Osteoblast (primary cell): ENCODE data around the gene HINT3. TPM values are rescaled to one million over a fixed set of nuclear protein-coding genes. Genes with fewer than 3 reads are reported as not detected.

Experiments used
- DNase-seq: peaks from one replicate; pipeline ENCODE4 v3.0.0; 2011; ENCODE audit warnings: low spot score, mixed read lengths; ENCODE audit not compliant: insufficient read length; ENCODE audit errors: missing footprints
- H2AFZ ChIP-seq: 2 replicates; pipeline ENCODE4 v1.6.0; 2011; ENCODE audit warnings: mild to moderate bottlenecking, low read length
- H3K27ac ChIP-seq: 2 replicates; pipeline ENCODE4 v1.5.1; 2011; ENCODE audit warnings: mild to moderate bottlenecking, low read depth, low read length, moderate library complexity
- H3K27me3 ChIP-seq: 2 replicates; pipeline ENCODE4 v1.6.0; 2012; ENCODE audit warnings: mild to moderate bottlenecking, control low read depth, inconsistent platforms, low read length, moderate library complexity; ENCODE audit not compliant: insufficient read depth
- H3K36me3 ChIP-seq: 2 replicates; pipeline ENCODE4 v1.5.1; 2011; ENCODE audit warnings: mild to moderate bottlenecking, low read length, control low read depth, moderate library complexity; ENCODE audit not compliant: insufficient read depth
- H3K4me1 ChIP-seq: 2 replicates; pipeline ENCODE4 v1.5.1; 2011; ENCODE audit warnings: mild to moderate bottlenecking, low read length, control low read depth, moderate library complexity; ENCODE audit not compliant: insufficient read depth
- H3K4me2 ChIP-seq: 2 replicates; pipeline ENCODE4 v1.6.0; 2011; ENCODE audit warnings: mild to moderate bottlenecking, low read length; ENCODE audit not compliant: insufficient read depth
- H3K4me3 ChIP-seq: fragments of 200-600 bp; sonication (generic); 3 replicates; pipeline ENCODE4 v1.5.1; 2012; ENCODE audit warnings: mild to moderate bottlenecking, low read length, inconsistent platforms; ENCODE audit not compliant: insufficient read depth
- H3K79me2 ChIP-seq: 2 replicates; pipeline ENCODE4 v1.6.0; 2012; ENCODE audit warnings: mild to moderate bottlenecking, low read length, control low read depth, inconsistent platforms; ENCODE audit not compliant: insufficient read depth
- H3K9me3 ChIP-seq: 2 replicates; pipeline ENCODE4 v1.5.1; 2011; ENCODE audit warnings: low read depth, low read length, control low read depth
- H4K20me1 ChIP-seq: 2 replicates; pipeline ENCODE4 v1.6.0; 2012; ENCODE audit warnings: mild to moderate bottlenecking, low read length, control low read depth; ENCODE audit not compliant: insufficient read depth
- CTCF ChIP-seq: IDR thresholded peaks from 2 replicates; pipeline ENCODE4 v1.5.1; 2011; ENCODE audit warnings: mild to moderate bottlenecking, low read depth, low read length, moderate library complexity; ENCODE audit errors: extremely low read depth
- total RNA-seq: library from RNA; depleted of rRNA; stranded (reverse); fragments of >200 nt; gene quantifications from 2 replicates; pipeline ENCODE4 v1.2.3, GENCODE V29; 2012

The HINT3 gene
- total RNA-seq, 1 donor, result 30.4 TPM

- H4K20me1 ChIP-seq, result peaks cover 5% of the 10 kb centered on the region
- H2AFZ ChIP-seq, result no peak overlapping the region
- no peak for TF ChIP-seq CTCF
- H3K4me3 ChIP-seq, result no peak overlapping the region
- peaks cover 55% of the 10 kb centered on the region for H3K79me2 ChIP-seq
- no peaks in the 10 kb centered on the region for H3K9me3 ChIP-seq
- no peak overlapping the region for H3K27ac ChIP-seq
- no peak overlapping the region for H3K4me2 ChIP-seq
- DNase-seq, result no peak
- H3K27me3 ChIP-seq, result no peaks in the 10 kb centered on the region
- H3K4me1 ChIP-seq, result peaks cover 5% of the 10 kb centered on the region
- H3K36me3 ChIP-seq, result peaks cover 2% of the 10 kb centered on the region
Observed at GRCh38 chr6:125962900-125963497, 6.4 kb downstream of the HINT3 start.

DNA sequence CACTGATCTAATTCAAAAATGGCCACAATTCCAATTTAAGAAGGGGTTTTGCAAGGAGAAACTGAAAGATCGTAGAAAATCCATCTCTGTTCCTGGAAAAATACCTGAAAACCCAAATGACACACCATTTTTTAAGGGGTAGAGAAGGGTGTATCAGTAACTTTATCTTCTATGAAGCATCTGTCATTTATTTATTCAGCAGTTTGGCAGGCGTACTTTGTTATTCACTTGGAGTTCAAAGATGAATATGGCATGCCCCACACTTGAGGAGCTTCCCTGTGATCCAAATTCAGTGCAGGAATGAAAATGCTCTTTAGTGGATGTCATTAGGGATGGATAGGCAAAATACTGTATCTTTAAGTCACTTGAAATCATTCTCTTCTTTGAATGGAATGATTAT lies 7.2 kb downstream of the HINT3 start:
- no peak for TF ChIP-seq CTCF
- no peak for DNase-seq
- Histone ChIP-seq H3K27me3 (no peaks in the 10 kb centered on the region), H3K4me1 (no peaks in the 10 kb centered on the region), H3K79me2 (peaks cover 47% of the 10 kb centered on the region), H3K27ac (no peak overlapping the region), H3K36me3 (peaks cover 5% of the 10 kb centered on the region), H3K4me2 (no peak overlapping the region), H2AFZ (no peak overlapping the region), H3K4me3 (no peak overlapping the region), H3K9me3 (no peaks in the 10 kb centered on the region), H4K20me1 (peaks cover 5% of the 10 kb centered on the region)

DNA sequence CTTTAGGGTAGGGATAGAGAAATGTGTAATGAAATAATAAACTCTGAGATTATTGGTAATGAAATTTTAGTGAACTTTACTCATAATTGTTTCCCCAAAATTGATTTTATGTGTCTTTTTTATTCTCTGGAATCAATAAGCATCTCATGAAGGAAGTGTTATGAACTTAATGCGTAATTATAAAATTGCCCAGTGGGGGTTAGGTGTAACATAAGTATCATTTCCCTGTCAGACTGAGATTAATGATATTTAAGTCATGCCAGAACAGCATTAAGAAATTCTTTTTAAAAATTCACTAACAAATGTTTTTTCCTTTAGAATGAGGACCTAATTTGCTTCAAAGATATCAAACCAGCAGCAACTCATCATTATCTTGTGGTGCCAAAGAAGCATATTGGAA lies 10.0 kb downstream of the HINT3 start:
- H3K27me3 ChIP-seq, result no peaks in the 10 kb centered on the region
- TF ChIP-seq CTCF, result no peak
- no peaks in the 10 kb centered on the region for H3K4me1 ChIP-seq
- H3K36me3 ChIP-seq, result peaks cover 5% of the 10 kb centered on the region
- no peak overlapping the region for H2AFZ ChIP-seq
- H3K79me2 ChIP-seq, result peaks cover 38% of the 10 kb centered on the region
- no peaks in the 10 kb centered on the region for H3K9me3 ChIP-seq
- H3K4me3 ChIP-seq, result no peak overlapping the region
- no peak for DNase-seq
- H4K20me1 ChIP-seq, result peaks cover 4% of the 10 kb centered on the region
- H3K4me2 ChIP-seq, result no peak overlapping the region
- H3K27ac ChIP-seq, result no peak overlapping the region

DNA sequence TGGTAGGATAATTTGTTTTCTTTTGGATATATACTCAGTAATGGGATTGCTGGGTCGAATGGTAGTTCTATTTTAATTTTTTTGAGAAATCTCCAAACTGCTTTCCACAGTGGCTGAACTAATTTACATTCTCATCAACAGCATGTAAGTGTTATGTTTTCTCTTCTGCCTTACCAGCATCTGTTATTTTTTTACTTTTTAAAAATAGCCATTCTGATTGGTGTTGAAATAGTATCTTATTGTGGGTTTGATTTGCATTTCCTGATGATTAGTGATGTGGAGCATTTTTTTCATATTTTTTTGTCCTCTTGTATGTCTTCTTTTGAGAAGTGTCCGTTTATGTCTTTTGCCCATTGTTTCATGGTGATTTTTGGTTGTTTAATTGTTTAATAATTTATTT lies 11.9 kb downstream of the HINT3 start:
- H3K36me3 ChIP-seq, result peaks cover 5% of the 10 kb centered on the region
- H3K4me2 ChIP-seq, result no peak overlapping the region
- no peak for TF ChIP-seq CTCF
- peaks cover 2% of the 10 kb centered on the region for H4K20me1 ChIP-seq
- H3K9me3 ChIP-seq, result no peaks in the 10 kb centered on the region
- no peaks in the 10 kb centered on the region for H3K4me1 ChIP-seq
- H3K4me3 ChIP-seq, result no peak overlapping the region
- no peak for DNase-seq
- no peaks in the 10 kb centered on the region for H3K27me3 ChIP-seq
- no peak overlapping the region for H2AFZ ChIP-seq
- H3K27ac ChIP-seq, result no peak overlapping the region
- peaks cover 25% of the 10 kb centered on the region for H3K79me2 ChIP-seq
